Naive thymus-derived CD4-positive, alpha-beta T cell (primary cell): Measurements from ENCODE around the gene ABHD17C. TPM values are rescaled to one million over a fixed set of nuclear protein-coding genes. Genes with fewer than 3 reads are reported as not detected.

Source experiments
- ATAC-seq: fragments of 150-1000 bp; cut with Tn5 transposase; 2 replicates; pipeline ENCODE4 v1.10.0; 2021; ENCODE audit warnings: mild to moderate bottlenecking, moderate library complexity
- CTCF ChIA-PET: fragments of 350-600 bp; sonication (Branson Sonifier 250); formaldehyde crosslinking; loops from one replicate; lab custom pipeline; 2021; ENCODE audit warnings: antibody characterized with exemption; lab: Charles Lee
- POLR2A ChIA-PET: fragments of 350-600 bp; sonication (Branson Sonifier 250); formaldehyde crosslinking; loops from one replicate; lab custom pipeline; 2021; ENCODE audit warnings: antibody characterized with exemption, inconsistent platforms; lab: Charles Lee
- DNase-seq, 9 donors: peaks; one replicate each; pipeline versions ENCODE4 v3.0.0 to v3.0.0-alpha.2; 2020 to 2022; ENCODE audit warnings: mixed read lengths in 1 of 9
- H3K27ac ChIP-seq: one replicate; pipeline ENCODE4 v1.7.0; 2013; ENCODE audit warnings: mild to moderate bottlenecking, low read depth, low read length, moderate library complexity
- H3K27me3 ChIP-seq, 2 donors: one replicate each; pipeline ENCODE4 v1.7.0; 2013; ENCODE audit warnings: low read length in 2 of 2, mild to moderate bottlenecking in 2 of 2, moderate library complexity in 2 of 2; ENCODE audit not compliant: control insufficient read depth in 2 of 2, insufficient read depth in 2 of 2
- H3K36me3 ChIP-seq, 3 experiments: 1 replicate in 2 of 3; 2 replicates in 1 of 3; pipeline ENCODE4 v1.7.0; 2013; ENCODE audit warnings: low read length in 3 of 3, mild to moderate bottlenecking in 3 of 3, moderate library complexity in 1 of 3; ENCODE audit not compliant: insufficient read depth in 3 of 3, control insufficient read depth in 2 of 3
- H3K4me1 ChIP-seq, 2 donors: one replicate each; pipeline ENCODE4 v1.7.0; 2013; ENCODE audit warnings: low read length in 2 of 2, mild to moderate bottlenecking in 2 of 2, moderate library complexity in 1 of 2; ENCODE audit not compliant: control insufficient read depth in 2 of 2, insufficient read depth in 2 of 2
- H3K4me3 ChIP-seq: 2 replicates; pipeline ENCODE4 v1.7.0; 2013; ENCODE audit warnings: mild to moderate bottlenecking, low read length
- H3K9me3 ChIP-seq, 3 experiments: 1 replicate in 2 of 3; 2 replicates in 1 of 3; pipeline ENCODE4 v1.7.0; 2013; ENCODE audit warnings: low read length in 3 of 3; ENCODE audit not compliant: control insufficient read depth in 2 of 3
- H3K27ac Mint-ChIP-seq, 9 donors: one replicate each; pipeline ENCODE4 v1.8.0; 2020 to 2022; ENCODE audit warnings: mixed read lengths in 9 of 9, mild to moderate bottlenecking in 8 of 9, moderate library complexity in 5 of 9, inconsistent platforms in 2 of 9
- H3K27me3 Mint-ChIP-seq, 5 donors: one replicate each; pipeline ENCODE4 v1.8.0; 2021 to 2022; ENCODE audit warnings: mixed read lengths in 5 of 5, mild to moderate bottlenecking in 1 of 5
- H3K36me3 Mint-ChIP-seq, 5 donors: one replicate each; pipeline ENCODE4 v1.8.0; 2020 to 2022; ENCODE audit warnings: mixed read lengths in 5 of 5, mild to moderate bottlenecking in 3 of 5, inconsistent platforms in 1 of 5
- H3K4me1 Mint-ChIP-seq, 7 donors: one replicate each; pipeline ENCODE4 v1.8.0; 2020 to 2022; ENCODE audit warnings: mixed read lengths in 7 of 7, mild to moderate bottlenecking in 3 of 7, inconsistent platforms in 1 of 7
- H3K4me3 Mint-ChIP-seq, 10 donors: one replicate each; pipeline ENCODE4 v1.8.0; 2020 to 2022; ENCODE audit warnings: mild to moderate bottlenecking in 10 of 10, mixed read lengths in 10 of 10, moderate library complexity in 6 of 10, inconsistent platforms in 2 of 10
- H3K9me3 Mint-ChIP-seq, 11 donors: one replicate each; pipeline ENCODE4 v1.8.0; 2020 to 2022; ENCODE audit warnings: mixed read lengths in 11 of 11, mild to moderate bottlenecking in 4 of 11, inconsistent platforms in 1 of 11, moderate library complexity in 1 of 11
- intact Hi-C, 2 donors: fragments of 100-400 bp; cut with micrococcal nuclease; formaldehyde crosslinking; loops; one replicate each; pipeline ENCODE4 v1.15.1; 2023
- polyA plus RNA-seq, 2 donors: library from polyadenylated mRNA; unstranded; fragments of 300-500 nt; fragmentation: Illumina TruSeq; gene quantifications; one replicate each; pipeline ENCODE4 v1.2.3, GENCODE V29; 2021
- total RNA-seq, 6 experiments: library from RNA in 5 of 6; stranded (reverse) in 5 of 6; gene quantifications; 1 replicate in 5 of 6; 2 replicates in 1 of 6; pipeline ENCODE4 v1.2.3 and lab custom pipeline; 2021 to 2026

ABHD17C gene
- total and polyA plus RNA-seq, 7 experiments from 2014 or later, result 0.26 to 2.8 (median 1.8) TPM

- no peak for ATAC-seq
- peaks cover 0 to 7% (median 2%) of the 10 kb centered on the region in 7 donors for H3K4me1 Mint-ChIP-seq
- no peaks in the 10 kb centered on the region for H3K9me3 ChIP-seq
- ChIA-PET CTCF (no interaction called here), POLR2A (no interaction called here)
- H3K27me3 ChIP-seq, result no peaks in the 10 kb centered on the region
- H3K36me3 Mint-ChIP-seq, result peaks cover 0 to 17% (median 5%) of the 10 kb centered on the region in 5 donors
- no peak for DNase-seq
- H3K9me3 Mint-ChIP-seq, result peaks cover 0 to 4% (median 0%) of the 10 kb centered on the region in 11 donors
- H3K27ac ChIP-seq, result no peak overlapping the region
- H3K36me3 ChIP-seq, result no peaks in the 10 kb centered on the region
- no peak overlapping the region for H3K4me3 ChIP-seq
- H3K27me3 Mint-ChIP-seq, result peaks cover 0 to 5% (median 0%) of the 10 kb centered on the region in 5 donors
- intact Hi-C loops, result no loop called here
- no peak overlapping the region for H3K27ac Mint-ChIP-seq
- peaks cover 0 to 15% of the 10 kb centered on the region in 2 donors for H3K4me1 ChIP-seq
- no peak overlapping the region for H3K4me3 Mint-ChIP-seq
Observed at GRCh38 chr15:80752204-80752603, 57.1 kb downstream of the ABHD17C start.

- Mint-ChIP-seq H3K4me1 (peaks cover 0 to 7% (median 0%) of the 10 kb centered on the region in 7 donors), H3K4me3 (no peak overlapping the region), H3K9me3 (no peaks in the 10 kb centered on the region), H3K27me3 (peaks cover 0 to 5% (median 0%) of the 10 kb centered on the region in 5 donors), H3K27ac (no peak overlapping the region), H3K36me3 (peaks cover 0 to 17% (median 5%) of the 10 kb centered on the region in 5 donors)
- no peaks in the 10 kb centered on the region for H3K27me3 ChIP-seq
- H3K4me3 ChIP-seq, result no peak overlapping the region
- DNase-seq (no peak), ATAC-seq (no peak)
- no peak overlapping the region for H3K27ac ChIP-seq
- H3K36me3 ChIP-seq, result no peaks in the 10 kb centered on the region
- intact Hi-C loops, result no loop called here
- ChIA-PET CTCF (no interaction called here), POLR2A (no interaction called here)
- no peaks in the 10 kb centered on the region for H3K9me3 ChIP-seq
- H3K4me1 ChIP-seq, result peaks cover 0 to 15% of the 10 kb centered on the region in 2 donors
Observed at GRCh38 chr15:80753161-80753560, 58.1 kb downstream of the ABHD17C start.

GRCh38 chr15:80754014-80754413 lies 58.9 kb downstream of the ABHD17C start:
- Mint-ChIP-seq H3K27me3 (peaks cover 0 to 2% (median 0%) of the 10 kb centered on the region in 5 donors), H3K36me3 (peaks cover 0 to 13% (median 5%) of the 10 kb centered on the region in 5 donors), H3K4me3 (no peak overlapping the region), H3K9me3 (no peaks in the 10 kb centered on the region), H3K27ac (no peak overlapping the region), H3K4me1 (peaks cover 0 to 6% (median 0%) of the 10 kb centered on the region in 7 donors)
- no peak for DNase-seq
- ATAC-seq, result no peak
- no peaks in the 10 kb centered on the region for H3K27me3 ChIP-seq
- no peak overlapping the region for H3K27ac ChIP-seq
- no peaks in the 10 kb centered on the region for H3K36me3 ChIP-seq
- H3K4me1 ChIP-seq, result peaks cover 0 to 15% of the 10 kb centered on the region in 2 donors
- intact Hi-C loops, result no loop called here
- POLR2A ChIA-PET, result no interaction called here
- H3K4me3 ChIP-seq, result no peak overlapping the region
- H3K9me3 ChIP-seq, result no peaks in the 10 kb centered on the region
- CTCF ChIA-PET, result no interaction called here

GRCh38 chr15:80755885-80756284 lies 60.8 kb downstream of the ABHD17C start:
- intact Hi-C loops, result no loop called here
- H3K27me3 ChIP-seq, result no peaks in the 10 kb centered on the region
- peaks cover 0 to 4% (median 0%) of the 10 kb centered on the region in 5 donors for H3K36me3 Mint-ChIP-seq
- H3K27ac ChIP-seq, result no peak overlapping the region
- H3K9me3 Mint-ChIP-seq, result no peaks in the 10 kb centered on the region
- H3K4me1 Mint-ChIP-seq, result peaks cover 0 to 6% (median 0%) of the 10 kb centered on the region in 7 donors
- CTCF ChIA-PET, result no interaction called here
- H3K36me3 ChIP-seq, result no peaks in the 10 kb centered on the region
- peaks cover 0 to 15% of the 10 kb centered on the region in 2 donors for H3K4me1 ChIP-seq
- H3K9me3 ChIP-seq, result no peaks in the 10 kb centered on the region
- POLR2A ChIA-PET, result no interaction called here
- no peak for DNase-seq
- H3K27ac Mint-ChIP-seq, result no peak overlapping the region
- no peak overlapping the region for H3K4me3 Mint-ChIP-seq
- no peak overlapping the region for H3K4me3 ChIP-seq
- H3K27me3 Mint-ChIP-seq, result peaks cover 0 to 5% (median 0%) of the 10 kb centered on the region in 5 donors
- ATAC-seq, result peak; percentile 58

- no peak overlapping the region for H3K4me3 Mint-ChIP-seq
- POLR2A ChIA-PET, result no interaction called here
- CTCF ChIA-PET, result no interaction called here
- peaks cover 0 to 4% (median 0%) of the 10 kb centered on the region in 5 donors for H3K36me3 Mint-ChIP-seq
- no peak overlapping the region for H3K27ac Mint-ChIP-seq
- H3K9me3 ChIP-seq, result no peaks in the 10 kb centered on the region
- DNase-seq, result no peak
- no peak for ATAC-seq
- H3K4me3 ChIP-seq, result no peak overlapping the region
- H3K27me3 ChIP-seq, result no peaks in the 10 kb centered on the region
- H3K27ac ChIP-seq, result no peak overlapping the region
- intact Hi-C loops, result no loop called here
- peaks cover 0 to 5% (median 0%) of the 10 kb centered on the region in 5 donors for H3K27me3 Mint-ChIP-seq
- H3K4me1 Mint-ChIP-seq, result peaks cover 0 to 6% (median 0%) of the 10 kb centered on the region in 7 donors
- H3K4me1 ChIP-seq, result peaks cover 0 to 15% of the 10 kb centered on the region in 2 donors
- H3K9me3 Mint-ChIP-seq, result peaks cover 0 to 3% (median 0%) of the 10 kb centered on the region in 11 donors
- no peaks in the 10 kb centered on the region for H3K36me3 ChIP-seq
Observed at GRCh38 chr15:80758130-80758745, 63.1 kb downstream of the ABHD17C start.

- peaks cover 0 to 3% (median 0%) of the 10 kb centered on the region in 11 donors for H3K9me3 Mint-ChIP-seq
- DNase-seq (no peak), ATAC-seq (no peak)
- H3K4me1 Mint-ChIP-seq, result peaks cover 0 to under 1% (median 0%) of the 10 kb centered on the region in 7 donors
- no peaks in the 10 kb centered on the region for H3K36me3 ChIP-seq
- H3K9me3 ChIP-seq, result no peaks in the 10 kb centered on the region
- intact Hi-C loops, result no loop called here
- H3K27ac Mint-ChIP-seq, result no peak overlapping the region
- ChIA-PET POLR2A (no interaction called here), CTCF (interaction anchor here (0.7 kb wide), 1 partner anchor 208 kb away, joined by 3 read pairs; no protein-coding TSS in a partner anchor)
- H3K36me3 Mint-ChIP-seq, result no peaks in the 10 kb centered on the region
- H3K27me3 ChIP-seq, result no peaks in the 10 kb centered on the region
- no peak overlapping the region for H3K4me3 Mint-ChIP-seq
- no peak overlapping the region for H3K27ac ChIP-seq
- peaks cover 0 to 7% of the 10 kb centered on the region in 2 donors for H3K4me1 ChIP-seq
- peaks cover 0 to 5% (median 0%) of the 10 kb centered on the region in 5 donors for H3K27me3 Mint-ChIP-seq
- no peak overlapping the region for H3K4me3 ChIP-seq
Observed at GRCh38 chr15:80760960-80761359, 65.8 kb downstream of the ABHD17C start.

GRCh38 chr15:80761754-80762153 lies 66.6 kb downstream of the ABHD17C start:
- Histone ChIP-seq H3K9me3 (no peaks in the 10 kb centered on the region), H3K27ac (no peak overlapping the region), H3K4me1 (no peaks in the 10 kb centered on the region), H3K27me3 (no peaks in the 10 kb centered on the region), H3K36me3 (no peaks in the 10 kb centered on the region), H3K4me3 (no peak overlapping the region)
- no peak overlapping the region for H3K4me3 Mint-ChIP-seq
- intact Hi-C loops, result no loop called here
- POLR2A ChIA-PET, result no interaction called here
- CTCF ChIA-PET, result interaction anchor here (0.7 kb wide), 1 partner anchor 207 kb away, joined by 3 read pairs; no protein-coding TSS in a partner anchor
- H3K27me3 Mint-ChIP-seq, result peaks cover 0 to 5% (median 0%) of the 10 kb centered on the region in 5 donors
- H3K27ac Mint-ChIP-seq, result no peak overlapping the region
- H3K4me1 Mint-ChIP-seq, result no peaks in the 10 kb centered on the region
- H3K9me3 Mint-ChIP-seq, result peaks cover 0 to 4% (median 0%) of the 10 kb centered on the region in 11 donors
- ATAC-seq, result no peak
- no peaks in the 10 kb centered on the region for H3K36me3 Mint-ChIP-seq
- DNase-seq, result no peak
